Mesothelial cell of epicardium (in vitro differentiated cells): ENCODE data around the gene PLAAT5. TPM values are rescaled to one million over a fixed set of nuclear protein-coding genes. Genes with fewer than 3 reads are reported as not detected.
"Not testable (repeated sequence)": the region's sequence is repeated elsewhere in the genome, so short reads cannot be mapped to it uniquely, and the experiment has no call there.

Experiments used
- DNase-seq, 2 experiments: peaks; one replicate each; pipeline ENCODE4 v3.0.0; 2021; ENCODE audit warnings: low spot score in 2 of 2; ENCODE audit not compliant: unreplicated experiment in 2 of 2
- H3K27ac Mint-ChIP-seq: 2 replicates; pipeline ENCODE4 v1.8.0; 2021; ENCODE audit warnings: mixed read lengths
- H3K27me3 Mint-ChIP-seq: 2 replicates; pipeline ENCODE4 v1.8.0; 2021; ENCODE audit warnings: low read depth, mixed read lengths
- H3K36me3 Mint-ChIP-seq: 2 replicates; pipeline ENCODE4 v1.8.0; 2021; ENCODE audit warnings: mixed read lengths
- H3K4me1 Mint-ChIP-seq: 2 replicates; pipeline ENCODE4 v1.8.0; 2021; ENCODE audit warnings: mixed read lengths
- H3K4me3 Mint-ChIP-seq: 2 replicates; pipeline ENCODE4 v1.8.0; 2021; ENCODE audit warnings: mild to moderate bottlenecking, moderate library complexity, mixed read lengths
- H3K9me3 Mint-ChIP-seq: 2 replicates; pipeline ENCODE4 v1.8.0; 2021; ENCODE audit warnings: mixed read lengths
- CTCF ChIP-seq: fragments of 200-600 bp; sonication (generic); IDR thresholded peaks from one replicate; pipeline ENCODE4 v1.5.0; 2021; ENCODE audit warnings: antibody characterized with exemption; ENCODE audit not compliant: unreplicated experiment
- total RNA-seq: library from RNA; stranded (reverse); gene quantifications from 3 replicates; pipeline ENCODE4 v1.2.1, GENCODE V29; 2021

The PLAAT5 gene
- total RNA-seq, 1 donor from 2014 or later, result 1.9 TPM

GRCh38 chr11:63534076-63534475 lies 43.1 kb upstream of the PLAAT5 start:
- peaks cover 49% of the 10 kb centered on the region for H3K4me1 Mint-ChIP-seq
- H3K4me3 Mint-ChIP-seq, result no peak overlapping the region
- no peak for DNase-seq
- TF ChIP-seq CTCF, result no peak
- no peaks in the 10 kb centered on the region for H3K36me3 Mint-ChIP-seq
- H3K27me3 Mint-ChIP-seq, result no peaks in the 10 kb centered on the region
- no peak overlapping the region for H3K27ac Mint-ChIP-seq
- H3K9me3 Mint-ChIP-seq, result no peaks in the 10 kb centered on the region

- H3K27me3 Mint-ChIP-seq, result no peaks in the 10 kb centered on the region
- no peaks in the 10 kb centered on the region for H3K36me3 Mint-ChIP-seq
- TF ChIP-seq CTCF, result no peak
- H3K4me3 Mint-ChIP-seq, result no peak overlapping the region
- no peaks in the 10 kb centered on the region for H3K9me3 Mint-ChIP-seq
- peak overlapping the region; percentile 34 for H3K27ac Mint-ChIP-seq
- H3K4me1 Mint-ChIP-seq, result peaks cover 56% of the 10 kb centered on the region
- no peak for DNase-seq
Observed at GRCh38 chr11:63532799-63533475, 42.0 kb upstream of the PLAAT5 start.

- no peaks in the 10 kb centered on the region for H3K36me3 Mint-ChIP-seq
- no peaks in the 10 kb centered on the region for H3K9me3 Mint-ChIP-seq
- no peak for DNase-seq
- H3K4me1 Mint-ChIP-seq, result peaks cover 59% of the 10 kb centered on the region
- TF ChIP-seq CTCF, result no peak
- H3K4me3 Mint-ChIP-seq, result no peak overlapping the region
- peak overlapping the region; percentile 4 for H3K27ac Mint-ChIP-seq
- H3K27me3 Mint-ChIP-seq, result no peaks in the 10 kb centered on the region
Observed at GRCh38 chr11:63532117-63532516, 41.1 kb upstream of the PLAAT5 start.

- not testable (repeated sequence) for H3K9me3 Mint-ChIP-seq, H3K27me3 Mint-ChIP-seq, DNase-seq, H3K4me3 Mint-ChIP-seq, H3K36me3 Mint-ChIP-seq
- H3K27ac Mint-ChIP-seq, result peak overlapping the region; percentile 83
- peaks cover 53% of the 10 kb centered on the region for H3K4me1 Mint-ChIP-seq
Observed at GRCh38 chr11:63531074-63531792, 40.3 kb upstream of the PLAAT5 start.

GRCh38 chr11:63530021-63530420 lies 39.1 kb upstream of the PLAAT5 start:
- no peak overlapping the region for H3K27ac Mint-ChIP-seq
- no peak overlapping the region for H3K4me3 Mint-ChIP-seq
- H3K27me3 Mint-ChIP-seq, result no peaks in the 10 kb centered on the region
- peaks cover 53% of the 10 kb centered on the region for H3K4me1 Mint-ChIP-seq
- no peak for DNase-seq
- no peak for TF ChIP-seq CTCF
- H3K9me3 Mint-ChIP-seq, result no peaks in the 10 kb centered on the region
- no peaks in the 10 kb centered on the region for H3K36me3 Mint-ChIP-seq

GRCh38 chr11:63529373-63529772 lies 38.4 kb upstream of the PLAAT5 start:
- not testable (repeated sequence) for H3K27ac Mint-ChIP-seq, DNase-seq, H3K27me3 Mint-ChIP-seq, H3K4me3 Mint-ChIP-seq, H3K36me3 Mint-ChIP-seq, H3K9me3 Mint-ChIP-seq
- H3K4me1 Mint-ChIP-seq, result peaks cover 53% of the 10 kb centered on the region

GRCh38 chr11:63528729-63529278 lies 37.8 kb upstream of the PLAAT5 start:
- not testable (repeated sequence) for H3K36me3 Mint-ChIP-seq, H3K27me3 Mint-ChIP-seq, H3K4me3 Mint-ChIP-seq, DNase-seq, H3K9me3 Mint-ChIP-seq
- Mint-ChIP-seq H3K4me1 (peaks cover 48% of the 10 kb centered on the region), H3K27ac (peak overlapping the region; percentile 52)

- peaks cover 14% of the 10 kb centered on the region for H3K9me3 Mint-ChIP-seq
- H3K4me3 Mint-ChIP-seq, H3K36me3 Mint-ChIP-seq, DNase-seq, H3K27me3 Mint-ChIP-seq, H3K27ac Mint-ChIP-seq: not testable (repeated sequence)
- H3K4me1 Mint-ChIP-seq, result peaks cover 42% of the 10 kb centered on the region
Observed at GRCh38 chr11:63528156-63528555, 37.2 kb upstream of the PLAAT5 start.
